Spinal cord (tissue), 10 donors: Measurements from ENCODE around the gene CGRRF1. TPM values are rescaled to one million over a fixed set of nuclear protein-coding genes. Genes with fewer than 3 reads are reported as not detected.

Source experiments
- DNase-seq, 6 donors: peaks; one replicate each; pipeline versions ENCODE4 v3.0.0 to v3.0.0-alpha.2; 2013 to 2015; ENCODE audit warnings: low spot score in 6 of 6, low read depth in 4 of 6
- H3K27ac ChIP-seq: one replicate; pipeline ENCODE4 v1.5.1; 2013; ENCODE audit warnings: low read depth, low read length, control low read depth
- H3K27me3 ChIP-seq: one replicate; pipeline ENCODE4 v1.6.1; 2013; ENCODE audit warnings: low read length; ENCODE audit not compliant: control insufficient read depth, insufficient read depth
- H3K36me3 ChIP-seq: one replicate; pipeline ENCODE4 v1.6.1; 2013; ENCODE audit warnings: low read length; ENCODE audit not compliant: control insufficient read depth, insufficient read depth
- H3K4me1 ChIP-seq: one replicate; pipeline ENCODE4 v1.6.1; 2013; ENCODE audit warnings: low read length; ENCODE audit not compliant: control insufficient read depth, insufficient read depth
- H3K4me3 ChIP-seq: one replicate; pipeline ENCODE4 v1.5.1; 2013; ENCODE audit warnings: low read depth, low read length, control low read depth
- H3K9me3 ChIP-seq: one replicate; pipeline ENCODE4 v1.6.1; 2013; ENCODE audit warnings: low read length; ENCODE audit not compliant: control insufficient read depth, insufficient read depth
- WGBS: methylation state at CpG from one replicate; pipeline ENCODE4 v1.1.5; 2013; ENCODE audit warnings: missing lambda C conversion rate; ENCODE audit not compliant: insufficient coverage; 5-methylcytosine and 5-hydroxymethylcytosine counted together
- polyA plus RNA-seq, 2 donors: library from polyadenylated mRNA; unstranded; fragments of 120-200 nt; gene quantifications; one replicate each; pipeline ENCODE4 v1.2.1, GENCODE V29; 2013; ENCODE audit not compliant: insufficient read length in 2 of 2
- total RNA-seq, 2 donors: library from RNA; depleted of rRNA in 1 of 2; stranded (reverse); fragments of 120-200 nt in 1 of 2; fragments of >200 nt in 1 of 2; gene quantifications; one replicate each; pipeline versions ENCODE4 v1.2.3 to v1.2.4, GENCODE V29; 2013 to 2014
- donor health status: healthy.

The CGRRF1 gene
- total and polyA plus RNA-seq, 4 donors = 20.4 to 40.7 (median 34.1) TPM

GRCh38 chr14:54579621-54580020 lies 69.9 kb downstream of the CGRRF1 start:
- H3K27ac ChIP-seq = no peak overlapping the region
- no peaks in the 10 kb centered on the region for H3K27me3 ChIP-seq
- no peaks in the 10 kb centered on the region for H3K9me3 ChIP-seq
- H3K4me3 ChIP-seq = no peak overlapping the region
- 50% methylated on average over 1 of the region's 1 CpG for WGBS
- H3K36me3 ChIP-seq = no peaks in the 10 kb centered on the region
- peaks cover 4% of the 10 kb centered on the region for H3K4me1 ChIP-seq
- DNase-seq = no peak

- Histone ChIP-seq H3K4me1 (peaks cover 4% of the 10 kb centered on the region), H3K36me3 (no peaks in the 10 kb centered on the region), H3K27me3 (no peaks in the 10 kb centered on the region), H3K27ac (no peak overlapping the region), H3K4me3 (no peak overlapping the region), H3K9me3 (no peaks in the 10 kb centered on the region)
- DNase-seq = no peak
- 100% methylated on average over 1 of the region's 3 CpGs for WGBS
These were observed 71.2 kb downstream of the CGRRF1 start for GRCh38 chr14:54580933-54581332.

- whole genome bisulfite sequencing = 72% methylated on average over 5 of the region's 7 CpGs
- no peak for DNase-seq
These were observed 72.6 kb downstream of the CGRRF1 start for GRCh38 chr14:54582334-54582733.

GRCh38 chr14:54584097-54584496 lies 74.4 kb downstream of the CGRRF1 start:
- Histone ChIP-seq H3K4me1 (no peaks in the 10 kb centered on the region), H3K36me3 (no peaks in the 10 kb centered on the region), H3K9me3 (no peaks in the 10 kb centered on the region), H3K4me3 (no peak overlapping the region), H3K27ac (no peak overlapping the region), H3K27me3 (no peaks in the 10 kb centered on the region)
- WGBS = no CpG with 5 or more reads among the region's 1 CpG
- DNase-seq = no peak

More at GRCh38 chr14:54582334-54582733, 72.6 kb downstream of the CGRRF1 start:
- no peaks in the 10 kb centered on the region for H3K36me3 ChIP-seq
- no peak overlapping the region for H3K27ac ChIP-seq
- no peaks in the 10 kb centered on the region for H3K9me3 ChIP-seq
- no peaks in the 10 kb centered on the region for H3K27me3 ChIP-seq
- H3K4me3 ChIP-seq = no peak overlapping the region
- H3K4me1 ChIP-seq = no peaks in the 10 kb centered on the region

GRCh38 chr14:54585214-54585613 lies 75.5 kb downstream of the CGRRF1 start:
- DNase-seq = no peak
- WGBS = no CpG with 5 or more reads among the region's 3 CpGs
- H3K4me1 ChIP-seq = no peaks in the 10 kb centered on the region

More at GRCh38 chr14:54585214-54585613, 75.5 kb downstream of the CGRRF1 start:
- H3K9me3 ChIP-seq = no peaks in the 10 kb centered on the region
- no peak overlapping the region for H3K4me3 ChIP-seq
- no peaks in the 10 kb centered on the region for H3K36me3 ChIP-seq
- no peak overlapping the region for H3K27ac ChIP-seq
- no peaks in the 10 kb centered on the region for H3K27me3 ChIP-seq

Other genes with a start within 250 kb of the CGRRF1 start
- 10 to 100 TPM; 16.3 to 17.9 TPM for gene CDKN3, start 112.9 kb upstream of the CGRRF1 start, total RNA-seq
- gene CDKN3, start 112.9 kb upstream of the CGRRF1 start, polyA plus RNA-seq = 10 to 100 TPM; 18.0 to 18.6 TPM
- 10 to 100 TPM; 65.7 to 87.4 TPM for gene CNIH1, start 68.5 kb upstream of the CGRRF1 start, total RNA-seq
- gene CNIH1, start 68.5 kb upstream of the CGRRF1 start, polyA plus RNA-seq = 100 to 1,000 TPM; 128 to 137 TPM
- 100 to 1,000 TPM in 1 of 2 donors, 10 to 100 TPM in 1; 72.8 to 223 TPM for gene GMFB, start 20.9 kb upstream of the CGRRF1 start, total RNA-seq
- 100 to 1,000 TPM in 1 of 2 donors, 10 to 100 TPM in 1; 88.3 to 120 TPM for gene GMFB, start 20.9 kb upstream of the CGRRF1 start, polyA plus RNA-seq
- 10 to 100 TPM; 31.2 to 31.6 TPM for gene SAMD4A, start 57.2 kb downstream of the CGRRF1 start, total RNA-seq
- gene SAMD4A, start 57.2 kb downstream of the CGRRF1 start, polyA plus RNA-seq = 10 to 100 TPM; 17.5 to 17.8 TPM